ENCODE measurements around the gene ENDOD1. TPM values are rescaled to one million over a fixed set of nuclear protein-coding genes. Genes with fewer than 3 reads are reported as not detected.

ENDOD1 gene
- total RNA-seq, 1 experiment from 2014 or later: 28.2 TPM

GRCh38 chr11:95137299-95137698 is 47.7 kb downstream of the ENDOD1 start:
- CTCF ChIA-PET: no interaction called here
- POLR2A ChIA-PET: no interaction called here
- peaks cover 3% of the 10 kb centered on the region; the same call in 1 of the 2 replicates for H3K27me3 ChIP-seq (ENCODE audit: control insufficient read depth, insufficient read depth, low read length)
- no peaks in the 10 kb centered on the region for H3K36me3 ChIP-seq (ENCODE audit: control insufficient read depth, insufficient read depth, low read length)
- no TSS peak for BruUV-seq (replicated peaks)
- no peaks in the 10 kb centered on the region; the same call in 1 of the 2 replicates for H3K4me1 ChIP-seq (ENCODE audit: control insufficient read depth, insufficient read depth, low read length)
- H3K4me3 ChIP-seq (ENCODE audit: low read depth in 2 of 2, low read length in 2 of 2): no peak overlapping the region
- H3K27ac ChIP-seq (ENCODE audit: low read length): no peak overlapping the region
- DNase-seq (ENCODE audit: low read depth, low spot score): no peak
- H3K9me3 ChIP-seq (ENCODE audit: control insufficient read depth, insufficient read depth, low read depth, low read length): no peaks in the 10 kb centered on the region
- TF ChIP-seq REST (IDR thresholded peaks at IDR 0.05; ENCODE audit: insufficient read depth in 1 of 2, low read depth in 2 of 2, low read length in 1 of 2) (no peak), POLR2AphosphoS5 (IDR thresholded peaks at IDR 0.05; ENCODE audit: low read depth, low read length) (no peak), TCF7L2 (IDR thresholded peaks at IDR 0.05; ENCODE audit: low read depth, low read length) (no peak), CTCF (IDR thresholded peaks at IDR 0.05) (no peak), SIN3A (IDR thresholded peaks at IDR 0.05; ENCODE audit: borderline replicate concordance, insufficient read depth, low read depth, low read length) (no peak)
- intact Hi-C loops (cut with micrococcal nuclease; ENCODE audit: unreplicated experiment): no loop called here
- no peak for ATAC-seq
- in situ Hi-C loops (cut with HindIII; ENCODE audit: low pct_unique_long_range_greater_than_20kb, low sequenced_read_pairs): no loop called here

GRCh38 chr11:95138448-95138847 is 48.8 kb downstream of the ENDOD1 start:
- ChIA-PET CTCF (no interaction called here), POLR2A (no interaction called here)
- no peak overlapping the region for H3K27ac ChIP-seq (ENCODE audit: low read length)
- intact Hi-C loops (cut with micrococcal nuclease; ENCODE audit: unreplicated experiment) (no loop called here), in situ Hi-C loops (cut with HindIII; ENCODE audit: low pct_unique_long_range_greater_than_20kb, low sequenced_read_pairs) (no loop called here)
- BruUV-seq (replicated peaks): no TSS peak
- ATAC-seq (no peak), DNase-seq (ENCODE audit: low read depth, low spot score) (no peak)
- H3K36me3 ChIP-seq (ENCODE audit: control insufficient read depth, insufficient read depth, low read length): no peaks in the 10 kb centered on the region
- peaks cover 3% of the 10 kb centered on the region; the same call in 1 of the 2 replicates for H3K27me3 ChIP-seq (ENCODE audit: control insufficient read depth, insufficient read depth, low read length)
- TF ChIP-seq POLR2AphosphoS5 (IDR thresholded peaks at IDR 0.05; ENCODE audit: low read depth, low read length) (no peak), CTCF (IDR thresholded peaks at IDR 0.05) (no peak), SIN3A (IDR thresholded peaks at IDR 0.05; ENCODE audit: borderline replicate concordance, insufficient read depth, low read depth, low read length) (no peak), TCF7L2 (IDR thresholded peaks at IDR 0.05; ENCODE audit: low read depth, low read length) (no peak), REST (IDR thresholded peaks at IDR 0.05; ENCODE audit: insufficient read depth in 1 of 2, low read depth in 2 of 2, low read length in 1 of 2) (no peak)
- no peaks in the 10 kb centered on the region; the same call in 1 of the 2 replicates for H3K4me1 ChIP-seq (ENCODE audit: control insufficient read depth, insufficient read depth, low read length)
- no peaks in the 10 kb centered on the region for H3K9me3 ChIP-seq (ENCODE audit: control insufficient read depth, insufficient read depth, low read depth, low read length)
- no peak overlapping the region for H3K4me3 ChIP-seq (ENCODE audit: low read depth in 2 of 2, low read length in 2 of 2)
